SK-N-SH treated with all-trans-retinoic acid at 6 μM for 48 hours (cell line): Measurements from ENCODE around the gene TYK2.

Source experiments
- ARNTL ChIP-seq: fragments of 450-650 bp; formaldehyde crosslinking; IDR thresholded peaks from 2 replicates; pipeline ENCODE4 v1.5.0; 2020; ENCODE audit warnings: low read depth, mild to moderate bottlenecking, moderate library complexity, borderline replicate concordance
- POU6F1 ChIP-seq: fragments of 250-450 bp; sonication (Bioruptor Pico); IDR thresholded peaks from 2 replicates; pipeline ENCODE4 v1.8.0; 2021; ENCODE audit warnings: low read depth, mild to moderate bottlenecking, moderate library complexity, borderline replicate concordance
- TOX ChIP-seq: fragments of 250-450 bp; sonication (Bioruptor Pico); IDR thresholded peaks from 2 replicates; pipeline ENCODE4 v1.8.0; 2021; ENCODE audit warnings: mild to moderate bottlenecking, moderate library complexity, borderline replicate concordance
- ZFP3 ChIP-seq: fragments of 250-450 bp; sonication (Bioruptor Pico); IDR thresholded peaks from 2 replicates; pipeline ENCODE4 v1.5.0; 2020; ENCODE audit warnings: mild to moderate bottlenecking, moderate library complexity
- TF ChIP-seq, protein P1 (sequence below): fragments of 250-450 bp; sonication (Bioruptor Pico); IDR thresholded peaks from 2 replicates; pipeline ENCODE4 v1.8.0; 2020; ENCODE audit warnings: mild to moderate bottlenecking, moderate library complexity, borderline replicate concordance

- TF ChIP-seq ARNTL: no peak
- TF ChIP-seq, protein P1, sequence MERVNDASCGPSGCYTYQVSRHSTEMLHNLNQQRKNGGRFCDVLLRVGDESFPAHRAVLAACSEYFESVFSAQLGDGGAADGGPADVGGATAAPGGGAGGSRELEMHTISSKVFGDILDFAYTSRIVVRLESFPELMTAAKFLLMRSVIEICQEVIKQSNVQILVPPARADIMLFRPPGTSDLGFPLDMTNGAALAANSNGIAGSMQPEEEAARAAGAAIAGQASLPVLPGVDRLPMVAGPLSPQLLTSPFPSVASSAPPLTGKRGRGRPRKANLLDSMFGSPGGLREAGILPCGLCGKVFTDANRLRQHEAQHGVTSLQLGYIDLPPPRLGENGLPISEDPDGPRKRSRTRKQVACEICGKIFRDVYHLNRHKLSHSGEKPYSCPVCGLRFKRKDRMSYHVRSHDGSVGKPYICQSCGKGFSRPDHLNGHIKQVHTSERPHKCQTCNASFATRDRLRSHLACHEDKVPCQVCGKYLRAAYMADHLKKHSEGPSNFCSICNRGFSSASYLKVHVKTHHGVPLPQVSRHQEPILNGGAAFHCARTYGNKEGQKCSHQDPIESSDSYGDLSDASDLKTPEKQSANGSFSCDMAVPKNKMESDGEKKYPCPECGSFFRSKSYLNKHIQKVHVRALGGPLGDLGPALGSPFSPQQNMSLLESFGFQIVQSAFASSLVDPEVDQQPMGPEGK (CRISPR knock-in tag): no peak
- no peak for TF ChIP-seq ZFP3 (CRISPR knock-in tag)
- no peak for TF ChIP-seq POU6F1
- no peak for TF ChIP-seq TOX (CRISPR knock-in tag)
Measured at GRCh38 chr19:10365518-10365917, 14.9 kb downstream of the TYK2 start.
